ENCODE results near the gene RBM10. TPM values are rescaled to one million over a fixed set of nuclear protein-coding genes. Genes with fewer than 3 reads are reported as not detected.

The RBM10 gene
- total RNA-seq, 1 donor from 2014 or later, result 35.9 TPM

- H3K9me3 Mint-ChIP-seq (ENCODE audit: unreplicated experiment), result no peaks in the 10 kb centered on the region
- Histone ChIP-seq H3K27me3 (ENCODE audit: insufficient read depth, low read length) (no peaks in the 10 kb centered on the region), H3K27ac (ENCODE audit: low read depth, low read length) (no peak overlapping the region), H4K20me1 (ENCODE audit: insufficient read depth, low read length) (peaks cover 26% of the 10 kb centered on the region), H3K9me3 (ENCODE audit: insufficient read depth, low read depth, low read length) (no peaks in the 10 kb centered on the region), H3K9ac (ENCODE audit: low read length) (peak overlapping the region; percentile 86), H3K4me1 (ENCODE audit: insufficient read depth, low read length) (peaks cover 21% of the 10 kb centered on the region), H3K4me2 (ENCODE audit: low read length) (peak overlapping the region; percentile 94), H2AFZ (ENCODE audit: low read depth, low read length) (peak overlapping the region; percentile 60), H3K79me2 (ENCODE audit: insufficient read depth, low read length) (peaks cover 44% of the 10 kb centered on the region), H3K4me3 (ENCODE audit: insufficient read depth, low read depth, low read length) (peak overlapping the region; percentile 70), H3K36me3 (ENCODE audit: insufficient read depth, low read length) (peaks cover 2% of the 10 kb centered on the region)
- no peaks in the 10 kb centered on the region for H3K36me3 Mint-ChIP-seq (ENCODE audit: low read depth, unreplicated experiment)
- FAIRE-seq, result no peak
- peaks cover 25% of the 10 kb centered on the region for H3K4me1 Mint-ChIP-seq (ENCODE audit: low read depth, unreplicated experiment)
- no peaks in the 10 kb centered on the region for H3K27me3 Mint-ChIP-seq (ENCODE audit: low read depth, unreplicated experiment)
- DNase-seq (ENCODE audit: low read depth), result no peak
- H3K27ac Mint-ChIP-seq (ENCODE audit: unreplicated experiment), result no peak overlapping the region
- H3K4me3 Mint-ChIP-seq (ENCODE audit: unreplicated experiment), result peak overlapping the region; percentile 90
- no peak for TF ChIP-seq CTCF (IDR thresholded peaks at IDR 0.05; ENCODE audit: insufficient read depth, low read depth, low read length)
- no peak for TF ChIP-seq EZH2 (IDR thresholded peaks at IDR 0.05; ENCODE audit: insufficient read depth, low read length)
These were observed 46.9 kb downstream of the RBM10 start for GRCh38 chrX:47191806-47192401.

GRCh38 chrX:47193475-47194193, 48.6 kb downstream of the RBM10 start, which contains the start of gene UBA1:
UBA1 (plus strand) TSS chrX:47193829; CDS start chrX:47198803, 4,974 bp downstream.
- Mint-ChIP-seq H3K36me3 (ENCODE audit: low read depth, unreplicated experiment) (peaks cover 3% of the 10 kb centered on the region), H3K9me3 (ENCODE audit: unreplicated experiment) (no peaks in the 10 kb centered on the region), H3K27me3 (ENCODE audit: low read depth, unreplicated experiment) (no peaks in the 10 kb centered on the region), H3K4me1 (ENCODE audit: low read depth, unreplicated experiment) (peaks cover 35% of the 10 kb centered on the region), H3K27ac (ENCODE audit: unreplicated experiment) (peak within 1 kb of the TSS; percentile 84), H3K4me3 (ENCODE audit: unreplicated experiment) (peak within 1 kb of the TSS; percentile 93)
- Histone ChIP-seq H4K20me1 (ENCODE audit: insufficient read depth, low read length) (peaks cover 43% of the 10 kb centered on the region), H3K79me2 (ENCODE audit: insufficient read depth, low read length) (peaks cover 62% of the 10 kb centered on the region), H3K4me1 (ENCODE audit: insufficient read depth, low read length) (peaks cover 30% of the 10 kb centered on the region), H3K27ac (ENCODE audit: low read depth, low read length) (peak within 1 kb of the TSS; percentile 91), H3K27me3 (ENCODE audit: insufficient read depth, low read length) (no peaks in the 10 kb centered on the region), H3K36me3 (ENCODE audit: insufficient read depth, low read length) (peaks cover 4% of the 10 kb centered on the region), H3K9ac (ENCODE audit: low read length) (peak within 1 kb of the TSS; percentile 98), H3K9me3 (ENCODE audit: insufficient read depth, low read depth, low read length) (no peaks in the 10 kb centered on the region), H3K4me3 (ENCODE audit: insufficient read depth, low read depth, low read length) (peak within 1 kb of the TSS; percentile 94), H2AFZ (ENCODE audit: low read depth, low read length) (peak within 1 kb of the TSS; percentile 39), H3K4me2 (ENCODE audit: low read length) (peak within 1 kb of the TSS; percentile 97)
- peak; percentile 100 for FAIRE-seq
- peak; percentile 89 for DNase-seq (ENCODE audit: low read depth)
- TF ChIP-seq CTCF (IDR thresholded peaks at IDR 0.05; ENCODE audit: insufficient read depth, low read depth, low read length) (peak; percentile 58), EZH2 (IDR thresholded peaks at IDR 0.05; ENCODE audit: insufficient read depth, low read length) (no peak)

Measured in astrocyte (in vitro differentiated cells and primary cell).